ENCODE data around the gene TBX19.

The TBX19 gene

GRCh38 chr1:168259567-168259966, 21.1 kb upstream of the TBX19 start:
- H3K4me3 ChIP-seq (ENCODE audit: control insufficient read depth, low read depth, low read length), result no peak overlapping the region
- no peak for TF ChIP-seq CTCF (IDR thresholded peaks at IDR 0.05; ENCODE audit: control insufficient read depth, insufficient read depth, low read depth, low read length, missing control alignments)
- no peak for DNase-seq (ENCODE audit: low read depth)

- no peak for TF ChIP-seq CTCF (IDR thresholded peaks at IDR 0.05; ENCODE audit: control insufficient read depth, insufficient read depth, low read depth, low read length, missing control alignments)
- DNase-seq (ENCODE audit: low read depth), result no peak
- H3K4me3 ChIP-seq (ENCODE audit: control insufficient read depth, low read depth, low read length), result no peak overlapping the region
Observed at GRCh38 chr1:168260393-168260792, 20.3 kb upstream of the TBX19 start.

GRCh38 chr1:168261390-168261789, 19.3 kb upstream of the TBX19 start:
- DNase-seq (ENCODE audit: low read depth), result peak; percentile 45
- no peak overlapping the region for H3K4me3 ChIP-seq (ENCODE audit: control insufficient read depth, low read depth, low read length)
- no peak for TF ChIP-seq CTCF (IDR thresholded peaks at IDR 0.05; ENCODE audit: control insufficient read depth, insufficient read depth, low read depth, low read length, missing control alignments)

GRCh38 chr1:168263130-168263529, 17.5 kb upstream of the TBX19 start:
- no peak overlapping the region for H3K4me3 ChIP-seq (ENCODE audit: control insufficient read depth, low read depth, low read length)
- no peak for DNase-seq (ENCODE audit: low read depth)
- TF ChIP-seq CTCF (IDR thresholded peaks at IDR 0.05; ENCODE audit: control insufficient read depth, insufficient read depth, low read depth, low read length, missing control alignments), result no peak

- TF ChIP-seq CTCF (IDR thresholded peaks at IDR 0.05; ENCODE audit: control insufficient read depth, insufficient read depth, low read depth, low read length, missing control alignments), result no peak
- H3K4me3 ChIP-seq (ENCODE audit: control insufficient read depth, low read depth, low read length), result no peak overlapping the region
- DNase-seq (ENCODE audit: low read depth), result no peak
Observed at GRCh38 chr1:168264296-168264695, 16.4 kb upstream of the TBX19 start.

- no peak for DNase-seq (ENCODE audit: low read depth)
- no peak for TF ChIP-seq CTCF (IDR thresholded peaks at IDR 0.05; ENCODE audit: control insufficient read depth, insufficient read depth, low read depth, low read length, missing control alignments)
- H3K4me3 ChIP-seq (ENCODE audit: control insufficient read depth, low read depth, low read length), result no peak overlapping the region
Observed at GRCh38 chr1:168265596-168265995, 15.1 kb upstream of the TBX19 start.

- no peak for DNase-seq (ENCODE audit: low read depth)
- TF ChIP-seq CTCF (IDR thresholded peaks at IDR 0.05; ENCODE audit: control insufficient read depth, insufficient read depth, low read depth, low read length, missing control alignments), result no peak
- no peak overlapping the region for H3K4me3 ChIP-seq (ENCODE audit: control insufficient read depth, low read depth, low read length)
Observed at GRCh38 chr1:168266644-168267186, 14.0 kb upstream of the TBX19 start.
